ENCODE measurements around the gene GRAMD2A. TPM values are rescaled to one million over a fixed set of nuclear protein-coding genes. Genes with fewer than 3 reads are reported as not detected.
A peak's percentile ranks its signal among the peaks of the same experiment; 100 is the strongest.

Gene GRAMD2A
- total RNA-seq, 1 donor = not detected

- DNase-seq (ENCODE audit: insufficient read length, low spot score, missing footprints) = peak; percentile 94
- H3K27me3 ChIP-seq (ENCODE audit: insufficient read depth, low read length) = no peaks in the 10 kb centered on the region
- peak overlapping the region; percentile 95 for H3K4me3 ChIP-seq (ENCODE audit: insufficient read depth, low read length)
- TF ChIP-seq, protein P1, sequence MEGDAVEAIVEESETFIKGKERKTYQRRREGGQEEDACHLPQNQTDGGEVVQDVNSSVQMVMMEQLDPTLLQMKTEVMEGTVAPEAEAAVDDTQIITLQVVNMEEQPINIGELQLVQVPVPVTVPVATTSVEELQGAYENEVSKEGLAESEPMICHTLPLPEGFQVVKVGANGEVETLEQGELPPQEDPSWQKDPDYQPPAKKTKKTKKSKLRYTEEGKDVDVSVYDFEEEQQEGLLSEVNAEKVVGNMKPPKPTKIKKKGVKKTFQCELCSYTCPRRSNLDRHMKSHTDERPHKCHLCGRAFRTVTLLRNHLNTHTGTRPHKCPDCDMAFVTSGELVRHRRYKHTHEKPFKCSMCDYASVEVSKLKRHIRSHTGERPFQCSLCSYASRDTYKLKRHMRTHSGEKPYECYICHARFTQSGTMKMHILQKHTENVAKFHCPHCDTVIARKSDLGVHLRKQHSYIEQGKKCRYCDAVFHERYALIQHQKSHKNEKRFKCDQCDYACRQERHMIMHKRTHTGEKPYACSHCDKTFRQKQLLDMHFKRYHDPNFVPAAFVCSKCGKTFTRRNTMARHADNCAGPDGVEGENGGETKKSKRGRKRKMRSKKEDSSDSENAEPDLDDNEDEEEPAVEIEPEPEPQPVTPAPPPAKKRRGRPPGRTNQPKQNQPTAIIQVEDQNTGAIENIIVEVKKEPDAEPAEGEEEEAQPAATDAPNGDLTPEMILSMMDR (IDR thresholded peaks at IDR 0.05; ENCODE audit: extremely low read depth, low read depth, low read length) = no peak
- H4K20me1 ChIP-seq (ENCODE audit: insufficient read depth, low read length) = peaks cover 18% of the 10 kb centered on the region
- peaks cover 3% of the 10 kb centered on the region for H3K36me3 ChIP-seq (ENCODE audit: insufficient read depth, low read length)
- H2AFZ ChIP-seq (ENCODE audit: low read length) = peak overlapping the region; percentile 40
- H3K27ac ChIP-seq (ENCODE audit: low read depth, low read length) = peak overlapping the region; percentile 98
- peaks cover 23% of the 10 kb centered on the region for H3K79me2 ChIP-seq (ENCODE audit: insufficient read depth, low read length)
- H3K9me3 ChIP-seq (ENCODE audit: low read depth, low read length) = no peaks in the 10 kb centered on the region
- peak overlapping the region; percentile 98 for H3K4me2 ChIP-seq (ENCODE audit: insufficient read depth, low read length)
- peaks cover 44% of the 10 kb centered on the region for H3K4me1 ChIP-seq (ENCODE audit: insufficient read depth, low read length)
Observed at GRCh38 chr15:72230197-72231065, 32.8 kb upstream of the GRAMD2A start.

- H3K9me3 ChIP-seq (ENCODE audit: low read depth, low read length) = no peaks in the 10 kb centered on the region
- H3K4me3 ChIP-seq (ENCODE audit: insufficient read depth, low read length) = peak overlapping the region; percentile 95
- H3K27me3 ChIP-seq (ENCODE audit: insufficient read depth, low read length) = no peaks in the 10 kb centered on the region
- peaks cover 3% of the 10 kb centered on the region for H3K36me3 ChIP-seq (ENCODE audit: insufficient read depth, low read length)
- H3K27ac ChIP-seq (ENCODE audit: low read depth, low read length) = peak overlapping the region; percentile 98
- peaks cover 46% of the 10 kb centered on the region for H3K4me1 ChIP-seq (ENCODE audit: insufficient read depth, low read length)
- H2AFZ ChIP-seq (ENCODE audit: low read length) = no peak overlapping the region
- TF ChIP-seq, protein P1 (IDR thresholded peaks at IDR 0.05; ENCODE audit: extremely low read depth, low read depth, low read length) = no peak
- H3K79me2 ChIP-seq (ENCODE audit: insufficient read depth, low read length) = peaks cover 28% of the 10 kb centered on the region
- no peak for DNase-seq (ENCODE audit: insufficient read length, low spot score, missing footprints)
- H4K20me1 ChIP-seq (ENCODE audit: insufficient read depth, low read length) = peaks cover 18% of the 10 kb centered on the region
- peak overlapping the region; percentile 98 for H3K4me2 ChIP-seq (ENCODE audit: insufficient read depth, low read length)
Observed at GRCh38 chr15:72229947-72230196, 32.3 kb upstream of the GRAMD2A start.

GRCh38 chr15:72229076-72229946 lies 31.7 kb upstream of the GRAMD2A start:
- H3K4me2 ChIP-seq (ENCODE audit: insufficient read depth, low read length) = peak overlapping the region; percentile 98
- H2AFZ ChIP-seq (ENCODE audit: low read length) = no peak overlapping the region
- peaks cover 22% of the 10 kb centered on the region for H4K20me1 ChIP-seq (ENCODE audit: insufficient read depth, low read length)
- peaks cover 7% of the 10 kb centered on the region for H3K36me3 ChIP-seq (ENCODE audit: insufficient read depth, low read length)
- no peaks in the 10 kb centered on the region for H3K9me3 ChIP-seq (ENCODE audit: low read depth, low read length)
- H3K27ac ChIP-seq (ENCODE audit: low read depth, low read length) = peak overlapping the region; percentile 98
- no peaks in the 10 kb centered on the region for H3K27me3 ChIP-seq (ENCODE audit: insufficient read depth, low read length)
- TF ChIP-seq, protein P1 (IDR thresholded peaks at IDR 0.05; ENCODE audit: extremely low read depth, low read depth, low read length) = no peak
- peak; percentile 92 for DNase-seq (ENCODE audit: insufficient read length, low spot score, missing footprints)
- peaks cover 50% of the 10 kb centered on the region for H3K4me1 ChIP-seq (ENCODE audit: insufficient read depth, low read length)
- H3K79me2 ChIP-seq (ENCODE audit: insufficient read depth, low read length) = peaks cover 32% of the 10 kb centered on the region
- peak overlapping the region; percentile 95 for H3K4me3 ChIP-seq (ENCODE audit: insufficient read depth, low read length)

DNA sequence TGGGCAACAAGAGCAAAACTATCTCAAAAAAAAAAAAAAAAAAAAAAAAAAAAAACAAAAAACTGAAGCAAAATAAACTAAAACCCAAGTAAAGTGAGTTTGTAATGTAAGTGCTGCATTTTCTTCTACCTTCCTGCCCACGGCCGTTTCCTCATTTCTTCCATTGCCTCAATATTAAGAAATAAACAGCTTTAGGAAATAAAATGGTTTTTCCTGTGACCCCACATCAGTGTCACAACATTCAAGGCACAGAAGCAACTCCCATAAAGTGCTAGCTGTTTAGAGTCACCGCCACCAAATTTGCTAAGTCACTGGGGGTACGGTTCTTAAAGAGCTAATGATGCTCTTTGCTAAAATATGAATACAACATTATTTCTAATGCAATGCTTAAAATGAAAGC lies 30.1 kb upstream of the GRAMD2A start:
- H3K79me2 ChIP-seq (ENCODE audit: insufficient read depth, low read length) = peaks cover 45% of the 10 kb centered on the region
- DNase-seq (ENCODE audit: insufficient read length, low spot score, missing footprints) = no peak
- TF ChIP-seq, protein P1 (IDR thresholded peaks at IDR 0.05; ENCODE audit: extremely low read depth, low read depth, low read length) = no peak
- peak overlapping the region; percentile 95 for H3K4me3 ChIP-seq (ENCODE audit: insufficient read depth, low read length)
- H3K27ac ChIP-seq (ENCODE audit: low read depth, low read length) = peak overlapping the region; percentile 98
- peak overlapping the region; percentile 98 for H3K4me2 ChIP-seq (ENCODE audit: insufficient read depth, low read length)
- peaks cover 21% of the 10 kb centered on the region for H3K36me3 ChIP-seq (ENCODE audit: insufficient read depth, low read length)
- H3K27me3 ChIP-seq (ENCODE audit: insufficient read depth, low read length) = no peaks in the 10 kb centered on the region
- H3K9me3 ChIP-seq (ENCODE audit: low read depth, low read length) = no peaks in the 10 kb centered on the region
- peaks cover 64% of the 10 kb centered on the region for H3K4me1 ChIP-seq (ENCODE audit: insufficient read depth, low read length)
- H4K20me1 ChIP-seq (ENCODE audit: insufficient read depth, low read length) = peaks cover 37% of the 10 kb centered on the region
- no peak overlapping the region for H2AFZ ChIP-seq (ENCODE audit: low read length)
